ENCODE measurements around the gene OPRL1. TPM values are rescaled to one million over a fixed set of nuclear protein-coding genes. Genes with fewer than 3 reads are reported as not detected.

Gene OPRL1
- total and polyA plus RNA-seq, 2 donors (not counting 1 experiment from before 2014, with no cell fraction given) = 0.49 to 4.1 TPM

GRCh38 chr20:64047046-64047389 is 32.9 kb upstream of the OPRL1 start:
- H3K9ac ChIP-seq (ENCODE audit: insufficient read depth, low read length) = no peak overlapping the region
- no peak overlapping the region for H3K4me3 ChIP-seq (replicated peaks in 1 of 4; ENCODE audit: control extremely low read depth in 1 of 4, insufficient read depth in 1 of 4, low read depth in 3 of 4, low read length in 4 of 4)
- no peaks in the 10 kb centered on the region for H3K4me1 ChIP-seq (ENCODE audit: control insufficient read depth, extremely low read depth, insufficient read depth, low read length)
- H4K20me1 ChIP-seq (ENCODE audit: control insufficient read depth, extremely low read depth, insufficient read depth, low read length) = no peaks in the 10 kb centered on the region
- H3K27ac ChIP-seq (ENCODE audit: insufficient read depth, low read length) = no peak overlapping the region
- no peak overlapping the region for H2AFZ ChIP-seq (ENCODE audit: low read length)
- H3K27me3 ChIP-seq (ENCODE audit: control insufficient read depth, insufficient read depth, low read length) = peaks cover 15% of the 10 kb centered on the region
- H3K4me2 ChIP-seq (ENCODE audit: extremely low read depth, insufficient read depth, low read length) = no peak overlapping the region
- DNase-seq (ENCODE audit: low read depth in 2 of 2) = no peak
- TF ChIP-seq EZH2 (IDR thresholded peaks at IDR 0.05; ENCODE audit: low read length, missing control alignments) (no peak), CTCF (conservative IDR thresholded peaks at IDR 0.05 in 1 of 2, IDR thresholded peaks at IDR 0.05 in 1 of 2; ENCODE audit: low read depth in 1 of 2, low read length in 2 of 2) (no peak)
- H3K36me3 ChIP-seq (ENCODE audit: control insufficient read depth, insufficient read depth, low read length) = no peaks in the 10 kb centered on the region
- H3K9me3 ChIP-seq (ENCODE audit: control insufficient read depth, insufficient read depth, low read depth, low read length) = no peaks in the 10 kb centered on the region
- H3K79me2 ChIP-seq (ENCODE audit: control insufficient read depth, insufficient read depth, low read length) = no peaks in the 10 kb centered on the region

DNA sequence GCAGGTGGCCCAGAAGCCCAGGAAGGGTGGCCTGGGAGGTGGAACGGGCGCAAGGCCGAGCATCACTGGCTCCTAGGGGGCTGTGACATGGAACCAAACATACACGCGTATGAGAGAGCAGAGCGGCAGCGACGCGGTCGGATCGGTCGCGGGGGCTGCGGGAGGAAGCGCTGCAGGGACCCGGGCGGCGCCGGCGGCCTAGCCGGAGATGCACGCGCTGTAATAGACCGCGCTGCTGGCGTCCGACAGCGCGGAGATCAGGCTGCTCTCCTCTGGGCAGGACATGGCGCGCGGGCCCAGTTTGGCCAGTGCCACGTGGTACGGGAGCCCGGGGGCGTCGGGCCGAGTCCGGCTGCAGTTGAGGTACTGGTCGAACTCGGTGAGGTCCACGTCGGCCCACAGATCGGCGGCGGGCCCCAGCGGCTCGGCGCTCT is 31.9 kb upstream of the OPRL1 start:
- Histone ChIP-seq H3K9me3 (ENCODE audit: control insufficient read depth, insufficient read depth, low read depth, low read length) (no peaks in the 10 kb centered on the region), H3K4me3 (replicated peaks in 1 of 4; ENCODE audit: control extremely low read depth in 1 of 4, insufficient read depth in 1 of 4, low read depth in 3 of 4, low read length in 4 of 4) (no peak overlapping the region), H3K36me3 (ENCODE audit: control insufficient read depth, insufficient read depth, low read length) (no peaks in the 10 kb centered on the region), H3K79me2 (ENCODE audit: control insufficient read depth, insufficient read depth, low read length) (no peaks in the 10 kb centered on the region), H3K27ac (ENCODE audit: insufficient read depth, low read length) (no peak overlapping the region), H3K9ac (ENCODE audit: insufficient read depth, low read length) (no peak overlapping the region), H3K27me3 (ENCODE audit: control insufficient read depth, insufficient read depth, low read length) (peaks cover 11% of the 10 kb centered on the region), H2AFZ (ENCODE audit: low read length) (no peak overlapping the region), H3K4me2 (ENCODE audit: extremely low read depth, insufficient read depth, low read length) (no peak overlapping the region), H3K4me1 (ENCODE audit: control insufficient read depth, extremely low read depth, insufficient read depth, low read length) (no peaks in the 10 kb centered on the region), H4K20me1 (ENCODE audit: control insufficient read depth, extremely low read depth, insufficient read depth, low read length) (no peaks in the 10 kb centered on the region)
- no peak for TF ChIP-seq EZH2 (IDR thresholded peaks at IDR 0.05; ENCODE audit: low read length, missing control alignments)
- TF ChIP-seq CTCF (conservative IDR thresholded peaks at IDR 0.05 in 1 of 2, IDR thresholded peaks at IDR 0.05 in 1 of 2; ENCODE audit: low read depth in 1 of 2, low read length in 2 of 2) = no peak
- no peak for DNase-seq (ENCODE audit: low read depth in 2 of 2)

GRCh38 chr20:64048402-64049044 is 31.4 kb upstream of the OPRL1 start:
- H4K20me1 ChIP-seq (ENCODE audit: control insufficient read depth, extremely low read depth, insufficient read depth, low read length) = no peaks in the 10 kb centered on the region
- H3K27ac ChIP-seq (ENCODE audit: insufficient read depth, low read length) = no peak overlapping the region
- no peaks in the 10 kb centered on the region for H3K4me1 ChIP-seq (ENCODE audit: control insufficient read depth, extremely low read depth, insufficient read depth, low read length)
- H3K4me2 ChIP-seq (ENCODE audit: extremely low read depth, insufficient read depth, low read length) = no peak overlapping the region
- no peak for DNase-seq (ENCODE audit: low read depth in 2 of 2)
- TF ChIP-seq EZH2 (IDR thresholded peaks at IDR 0.05; ENCODE audit: low read length, missing control alignments) = peak; percentile 91
- no peak for TF ChIP-seq CTCF (conservative IDR thresholded peaks at IDR 0.05 in 1 of 2, IDR thresholded peaks at IDR 0.05 in 1 of 2; ENCODE audit: low read depth in 1 of 2, low read length in 2 of 2)
- no peaks in the 10 kb centered on the region for H3K36me3 ChIP-seq (ENCODE audit: control insufficient read depth, insufficient read depth, low read length)
- H3K9ac ChIP-seq (ENCODE audit: insufficient read depth, low read length) = no peak overlapping the region
- peaks cover 11% of the 10 kb centered on the region for H3K27me3 ChIP-seq (ENCODE audit: control insufficient read depth, insufficient read depth, low read length)
- no peaks in the 10 kb centered on the region for H3K9me3 ChIP-seq (ENCODE audit: control insufficient read depth, insufficient read depth, low read depth, low read length)
- H3K79me2 ChIP-seq (ENCODE audit: control insufficient read depth, insufficient read depth, low read length) = no peaks in the 10 kb centered on the region
- no peak overlapping the region for H3K4me3 ChIP-seq (replicated peaks in 1 of 4; ENCODE audit: control extremely low read depth in 1 of 4, insufficient read depth in 1 of 4, low read depth in 3 of 4, low read length in 4 of 4)
- H2AFZ ChIP-seq (ENCODE audit: low read length) = no peak overlapping the region
